ENCODE measurements around the gene RPS19. TPM values are rescaled to one million over a fixed set of nuclear protein-coding genes. Genes with fewer than 3 reads are reported as not detected.

Gene RPS19
- 1,584 TPM for polyA plus RNA-seq (2012; ENCODE audit: insufficient read depth, insufficient read length, low read depth)

DNA sequence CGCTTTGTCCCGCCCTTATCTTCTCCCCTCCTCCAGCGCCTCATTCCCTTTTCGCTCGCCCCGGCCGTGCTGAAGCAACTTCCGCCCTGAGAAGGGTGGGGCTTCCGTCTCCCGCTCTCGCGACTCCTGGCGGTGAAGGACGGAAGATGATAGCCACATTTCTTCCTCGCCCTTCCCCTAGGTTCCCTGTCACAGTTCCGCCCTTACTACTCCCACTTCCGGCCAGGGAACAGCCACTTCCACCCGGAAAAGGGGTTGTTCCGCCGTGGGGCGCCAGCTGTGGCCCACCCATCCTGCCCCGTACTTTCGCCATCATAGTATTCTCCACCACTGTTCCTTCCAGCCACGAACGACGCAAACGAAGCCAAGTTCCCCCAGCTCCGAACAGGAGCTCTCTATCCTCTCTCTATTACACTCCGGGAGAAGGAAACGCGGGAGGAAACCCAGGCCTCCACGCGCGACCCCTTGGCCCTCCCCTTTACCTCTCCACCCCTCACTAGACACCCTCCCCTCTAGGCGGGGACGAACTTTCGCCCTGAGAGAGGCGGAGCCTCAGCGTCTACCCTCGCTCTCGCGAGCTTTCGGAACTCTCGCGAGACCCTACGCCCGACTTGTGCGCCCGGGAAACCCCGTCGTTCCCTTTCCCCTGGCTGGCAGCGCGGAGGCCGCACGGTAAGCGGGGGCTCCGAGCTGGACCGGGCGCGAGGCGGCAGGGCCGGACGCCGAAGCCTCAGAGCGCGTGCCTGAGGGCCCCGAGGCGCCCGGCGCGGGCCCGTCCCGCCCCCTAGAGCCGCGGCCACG lies at the start of gene RPS19:
Gene RPS19, plus strand, starts transcription at position 638 of the 801 bp plus-strand sequence. CDS start 520 bp downstream, outside the sequence.
- TF ChIP-seq, protein P1, sequence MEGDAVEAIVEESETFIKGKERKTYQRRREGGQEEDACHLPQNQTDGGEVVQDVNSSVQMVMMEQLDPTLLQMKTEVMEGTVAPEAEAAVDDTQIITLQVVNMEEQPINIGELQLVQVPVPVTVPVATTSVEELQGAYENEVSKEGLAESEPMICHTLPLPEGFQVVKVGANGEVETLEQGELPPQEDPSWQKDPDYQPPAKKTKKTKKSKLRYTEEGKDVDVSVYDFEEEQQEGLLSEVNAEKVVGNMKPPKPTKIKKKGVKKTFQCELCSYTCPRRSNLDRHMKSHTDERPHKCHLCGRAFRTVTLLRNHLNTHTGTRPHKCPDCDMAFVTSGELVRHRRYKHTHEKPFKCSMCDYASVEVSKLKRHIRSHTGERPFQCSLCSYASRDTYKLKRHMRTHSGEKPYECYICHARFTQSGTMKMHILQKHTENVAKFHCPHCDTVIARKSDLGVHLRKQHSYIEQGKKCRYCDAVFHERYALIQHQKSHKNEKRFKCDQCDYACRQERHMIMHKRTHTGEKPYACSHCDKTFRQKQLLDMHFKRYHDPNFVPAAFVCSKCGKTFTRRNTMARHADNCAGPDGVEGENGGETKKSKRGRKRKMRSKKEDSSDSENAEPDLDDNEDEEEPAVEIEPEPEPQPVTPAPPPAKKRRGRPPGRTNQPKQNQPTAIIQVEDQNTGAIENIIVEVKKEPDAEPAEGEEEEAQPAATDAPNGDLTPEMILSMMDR (IDR thresholded peaks at IDR 0.05; ENCODE audit: low read depth, low read length), result peak; percentile 60

DNA sequence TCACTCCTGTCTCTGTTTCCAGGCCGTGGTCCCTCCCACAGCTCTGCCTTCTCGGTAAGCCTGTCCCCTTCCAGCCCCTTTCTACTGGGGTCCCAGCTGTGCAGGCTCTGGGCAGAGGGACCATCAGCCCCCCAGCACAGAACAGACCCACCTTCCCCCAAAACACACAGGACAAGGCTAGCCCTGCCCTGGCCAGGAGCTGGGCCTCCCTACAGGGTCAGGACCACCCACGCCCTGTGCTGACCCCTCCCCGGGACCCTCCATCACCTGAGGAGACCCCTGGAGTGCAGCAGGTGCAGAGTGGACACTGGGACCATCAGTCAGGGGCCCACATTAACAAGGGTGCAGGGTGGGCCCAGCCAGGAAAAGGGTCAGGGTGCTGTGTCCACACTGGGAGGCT lies 49.8 kb upstream of the RPS19 start:
- H3K4me1 ChIP-seq, result no peaks in the 10 kb centered on the region
- no peaks in the 10 kb centered on the region for H3K9me3 ChIP-seq
- no peaks in the 10 kb centered on the region for H3K36me3 ChIP-seq
- peaks cover 28% of the 10 kb centered on the region for H3K27me3 ChIP-seq
- DNase-seq, result no peak
- no peak overlapping the region for H3K4me3 ChIP-seq (ENCODE audit: low read depth, low read length)
- TF ChIP-seq, protein P1 (IDR thresholded peaks at IDR 0.05; ENCODE audit: low read depth, low read length), result no peak

More for the DNA sequence above, at the start of gene RPS19:
- H3K4me1 ChIP-seq, result no peaks in the 10 kb centered on the region; the same call in 1 of the 2 replicates
- H3K36me3 ChIP-seq, result peaks cover 47% of the 10 kb centered on the region
- peak; percentile 98 for DNase-seq
- H3K9me3 ChIP-seq, result no peaks in the 10 kb centered on the region
- peaks cover 29% of the 10 kb centered on the region for H3K27me3 ChIP-seq
- peak within 1 kb of the TSS; percentile 91 for H3K4me3 ChIP-seq (ENCODE audit: low read depth, low read length)

DNA sequence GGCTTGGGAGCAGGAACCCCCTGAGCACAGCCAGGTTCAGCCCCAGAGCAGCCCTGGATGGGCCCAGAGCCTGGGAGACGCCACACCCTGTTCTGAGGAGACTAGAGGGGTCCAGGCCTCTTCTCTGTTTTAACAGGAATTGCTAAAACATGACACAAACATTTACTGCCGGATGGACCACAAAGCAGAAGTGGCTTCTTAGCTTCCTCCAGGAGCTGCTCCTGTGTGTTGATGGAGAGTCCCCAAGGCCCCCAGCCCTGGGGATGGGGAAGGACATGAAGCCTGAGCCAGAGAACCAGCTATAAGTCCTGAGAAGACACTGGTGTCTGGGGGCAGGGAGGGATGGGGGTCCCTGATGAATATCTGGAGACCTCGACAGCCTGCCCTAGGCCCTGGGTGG lies 49.0 kb upstream of the RPS19 start:
- no peaks in the 10 kb centered on the region for H3K36me3 ChIP-seq
- peaks cover 28% of the 10 kb centered on the region for H3K27me3 ChIP-seq
- H3K9me3 ChIP-seq, result no peaks in the 10 kb centered on the region
- TF ChIP-seq, protein P1 (IDR thresholded peaks at IDR 0.05; ENCODE audit: low read depth, low read length), result no peak
- no peak overlapping the region for H3K4me3 ChIP-seq (ENCODE audit: low read depth, low read length)
- no peaks in the 10 kb centered on the region for H3K4me1 ChIP-seq
- no peak for DNase-seq

DNA sequence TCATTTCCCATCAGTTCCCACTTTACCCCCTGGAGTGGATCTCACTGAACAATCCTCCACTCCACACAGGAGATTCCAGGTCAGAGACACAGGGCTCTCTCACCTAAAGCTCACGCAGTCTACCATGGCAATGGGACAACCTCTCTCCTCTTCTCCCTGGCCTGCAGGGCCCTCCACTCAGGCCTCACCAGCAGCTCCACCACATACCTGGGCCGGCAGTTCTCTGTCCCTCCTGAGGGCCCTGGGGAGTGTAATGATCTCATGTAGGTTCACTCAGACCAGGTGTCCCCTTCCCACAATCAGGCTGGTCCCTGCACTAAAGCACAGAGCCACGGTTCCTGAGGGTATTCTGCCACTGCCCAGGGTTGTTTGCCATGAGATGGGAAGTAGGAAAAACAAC lies 48.1 kb upstream of the RPS19 start:
- TF ChIP-seq, protein P1 (IDR thresholded peaks at IDR 0.05; ENCODE audit: low read depth, low read length), result no peak
- Histone ChIP-seq H3K4me1 (no peaks in the 10 kb centered on the region), H3K9me3 (no peaks in the 10 kb centered on the region), H3K36me3 (no peaks in the 10 kb centered on the region), H3K4me3 (ENCODE audit: low read depth, low read length) (no peak overlapping the region), H3K27me3 (peaks cover 30% of the 10 kb centered on the region)
- no peak for DNase-seq

DNA sequence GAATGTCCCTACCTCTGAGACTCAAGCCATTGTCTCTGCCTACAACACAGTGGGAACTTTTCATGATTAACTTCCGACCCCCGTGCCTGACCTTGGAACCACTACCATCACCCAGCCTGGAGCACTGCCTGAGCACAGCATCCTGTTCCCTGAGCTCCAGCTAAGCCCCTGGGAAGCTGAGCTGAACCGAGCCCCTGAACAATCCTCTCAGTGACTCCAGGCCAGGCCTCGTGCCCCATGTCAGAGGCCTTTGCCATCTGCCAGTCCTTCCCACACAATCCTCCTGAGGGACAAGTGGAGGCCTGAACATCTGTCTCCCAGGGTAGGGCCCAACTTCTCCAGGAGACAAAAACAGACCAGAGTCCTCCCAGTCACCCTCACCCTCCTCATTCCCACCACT lies 46.1 kb upstream of the RPS19 start:
- peaks cover 36% of the 10 kb centered on the region for H3K27me3 ChIP-seq
- H3K4me1 ChIP-seq, result no peaks in the 10 kb centered on the region
- TF ChIP-seq, protein P1 (IDR thresholded peaks at IDR 0.05; ENCODE audit: low read depth, low read length), result no peak
- H3K36me3 ChIP-seq, result no peaks in the 10 kb centered on the region
- DNase-seq, result no peak
- no peak overlapping the region for H3K4me3 ChIP-seq (ENCODE audit: low read depth, low read length)
- no peaks in the 10 kb centered on the region for H3K9me3 ChIP-seq

DNA sequence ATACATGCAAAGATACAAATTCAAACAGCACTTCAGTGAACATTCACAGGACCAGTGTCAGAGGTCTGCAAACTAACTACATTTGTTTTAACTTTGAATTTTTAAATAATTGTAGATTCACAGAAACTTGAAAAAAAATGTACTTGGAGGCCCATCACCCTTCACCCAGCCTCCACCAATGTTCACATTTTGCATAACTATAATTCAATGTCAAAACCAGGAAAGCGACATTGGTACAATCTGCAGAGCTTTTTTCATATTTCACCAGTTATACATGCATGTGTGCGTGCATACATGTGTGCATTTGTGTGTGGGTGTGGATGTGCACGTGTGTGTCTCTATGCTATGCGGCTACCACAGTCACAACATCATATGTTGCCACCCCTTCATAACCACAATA lies 44.8 kb upstream of the RPS19 start:
- Histone ChIP-seq H3K9me3 (no peaks in the 10 kb centered on the region), H3K4me1 (no peaks in the 10 kb centered on the region), H3K4me3 (ENCODE audit: low read depth, low read length) (no peak overlapping the region), H3K36me3 (no peaks in the 10 kb centered on the region), H3K27me3 (peaks cover 45% of the 10 kb centered on the region)
- TF ChIP-seq, protein P1 (IDR thresholded peaks at IDR 0.05; ENCODE audit: low read depth, low read length), result no peak
- no peak for DNase-seq

Measured in BE2C (cell line).